Neural cell (in vitro differentiated cells): ENCODE data around the gene GPR3. TPM values are rescaled to one million over a fixed set of nuclear protein-coding genes. Genes with fewer than 3 reads are reported as not detected.

ENCODE experiments used
- H2AFZ ChIP-seq: fragments of 200-600, 300-800 bp; sonication (generic), shearing (Covaris generic); 2 replicates; pipeline ENCODE4 v1.6.0; 2014; ENCODE audit warnings: low read depth, mild to moderate bottlenecking, antibody characterized with exemption, low read length, moderate library complexity
- H3F3A ChIP-seq: fragments of 200-600 bp; shearing (Covaris generic); 2 replicates; pipeline ENCODE4 v1.6.1; 2016; ENCODE audit warnings: mild to moderate bottlenecking, moderate library complexity, mixed read lengths, antibody characterized with exemption, low read length; ENCODE audit not compliant: insufficient read depth, poor library complexity, severe bottlenecking
- H3K27ac ChIP-seq: fragments of 200-600, 300-800 bp; sonication (generic), shearing (Covaris generic); 2 replicates; pipeline ENCODE4 v1.5.1; 2014; ENCODE audit warnings: mild to moderate bottlenecking, low read length, moderate library complexity
- H3K27me3 ChIP-seq: fragments of 300-800, 200-600 bp; sonication (generic), shearing (Covaris generic); 2 replicates; pipeline ENCODE4 v1.6.0; 2014; ENCODE audit warnings: mild to moderate bottlenecking, low read depth, low read length, moderate library complexity; ENCODE audit not compliant: insufficient read depth
- H3K36me3 ChIP-seq: fragments of 300-800, 200-600 bp; sonication (generic), shearing (Covaris generic); 2 replicates; pipeline ENCODE4 v1.5.1; 2014; ENCODE audit warnings: mild to moderate bottlenecking, antibody characterized with exemption, low read length, moderate library complexity; ENCODE audit not compliant: insufficient read depth
- H3K4me2 ChIP-seq: fragments of 300-800, 200-600 bp; sonication (generic), shearing (Covaris generic); 2 replicates; pipeline ENCODE4 v1.6.0; 2014; ENCODE audit warnings: mild to moderate bottlenecking, low read length
- H3K4me3 ChIP-seq: fragments of 300-800, 200-600 bp; sonication (generic), shearing (Covaris generic); 2 replicates; pipeline ENCODE4 v1.5.1; 2014; ENCODE audit warnings: mild to moderate bottlenecking, low read length, moderate library complexity
- H3K79me2 ChIP-seq: fragments of 200-600 bp; shearing (Covaris generic); replicated peaks from 2 replicates; pipeline ENCODE4 v1.6.0; 2014; ENCODE audit warnings: mild to moderate bottlenecking, low read length, moderate library complexity; ENCODE audit not compliant: insufficient read depth
- H3K9ac ChIP-seq: fragments of 300-800, 200-600 bp; sonication (generic), shearing (Covaris generic); 2 replicates; pipeline ENCODE4 v1.6.1; 2016; ENCODE audit warnings: mild to moderate bottlenecking, low read length, mixed read lengths
- H3K9me2 ChIP-seq: fragments of 200-600 bp; shearing (Covaris generic); 2 replicates; pipeline ENCODE4 v1.6.1; 2016; ENCODE audit warnings: mild to moderate bottlenecking, low read length, mixed read lengths; ENCODE audit not compliant: insufficient read depth
- H3K9me3 ChIP-seq: fragments of 200-600, 300-800 bp; sonication (generic), shearing (Covaris generic); 2 replicates; pipeline ENCODE4 v1.6.1; 2016; ENCODE audit warnings: mild to moderate bottlenecking, mixed run types, low read length, moderate library complexity, mixed read lengths
- H4K20me1 ChIP-seq: fragments of 200-600 bp; shearing (Covaris generic); 2 replicates; pipeline ENCODE4 v1.6.1; 2016; ENCODE audit warnings: mild to moderate bottlenecking, mixed run types; ENCODE audit not compliant: insufficient read depth
- CTCF ChIP-seq: fragments of 450-650 bp; IDR thresholded peaks from 2 replicates; pipeline ENCODE4 v1.5.1; 2014; ENCODE audit warnings: antibody characterized with exemption, mild to moderate bottlenecking, moderate library complexity; ENCODE audit not compliant: poor library complexity, severe bottlenecking
- EP300 ChIP-seq: fragments of 450-650 bp; conservative IDR thresholded peaks from 2 replicates; pipeline ENCODE4 v1.6.1; 2014; ENCODE audit warnings: antibody characterized with exemption, mild to moderate bottlenecking, moderate library complexity; ENCODE audit not compliant: poor library complexity, severe bottlenecking
- EZH2 ChIP-seq: fragments of 200-600, 300-800 bp; shearing (Covaris generic), sonication (generic); IDR thresholded peaks from 2 replicates; pipeline ENCODE4 v1.6.1; 2014; ENCODE audit warnings: antibody characterized with exemption, low read length, borderline replicate concordance, mild to moderate bottlenecking; ENCODE audit not compliant: insufficient read depth, poor library complexity, severe bottlenecking
- MXI1 ChIP-seq: fragments of 450-650 bp; conservative IDR thresholded peaks from 2 replicates; pipeline ENCODE4 v1.6.1; 2014; ENCODE audit warnings: antibody characterized with exemption, mild to moderate bottlenecking; ENCODE audit not compliant: poor library complexity, severe bottlenecking
- POLR2AphosphoS5 ChIP-seq: IDR thresholded peaks from 2 replicates; pipeline ENCODE4 v1.6.1; 2012
- RAD21 ChIP-seq: fragments of 450-650 bp; conservative IDR thresholded peaks from 2 replicates; pipeline ENCODE4 v1.6.1; 2014; ENCODE audit warnings: antibody characterized with exemption, mild to moderate bottlenecking, moderate library complexity
- REST ChIP-seq: IDR thresholded peaks from 2 replicates; pipeline ENCODE4 v1.6.1; 2012; ENCODE audit warnings: borderline replicate concordance
- SMC3 ChIP-seq: fragments of 450-650 bp; conservative IDR thresholded peaks from 2 replicates; pipeline ENCODE4 v1.6.1; 2014; ENCODE audit warnings: antibody characterized with exemption, mild to moderate bottlenecking, moderate library complexity; ENCODE audit not compliant: poor library complexity
- TAF1 ChIP-seq: IDR thresholded peaks from 2 replicates; pipeline ENCODE4 v1.6.1; 2012; ENCODE audit warnings: low read depth
- polyA plus RNA-seq: library from polyadenylated mRNA; depleted of rRNA; stranded (reverse); fragments of >200 nt; gene quantifications from 2 replicates; pipeline ENCODE4 v1.2.3, GENCODE V29; 2014

The GPR3 gene
- polyA plus RNA-seq, 1 donor from 2014 or later: 0.54 TPM

- no peaks in the 10 kb centered on the region for H3F3A ChIP-seq
- H2AFZ ChIP-seq: no peak overlapping the region
- no peaks in the 10 kb centered on the region for H3K36me3 ChIP-seq
- H3K79me2 ChIP-seq: no peaks in the 10 kb centered on the region
- H3K9ac ChIP-seq: no peak overlapping the region
- H3K27me3 ChIP-seq: no peaks in the 10 kb centered on the region
- no peak overlapping the region for H3K27ac ChIP-seq
- TF ChIP-seq POLR2AphosphoS5 (no peak), REST (no peak)
- no peaks in the 10 kb centered on the region for H4K20me1 ChIP-seq
- no peak overlapping the region for H3K4me3 ChIP-seq
- no peaks in the 10 kb centered on the region for H3K9me3 ChIP-seq
- no peak overlapping the region for H3K4me2 ChIP-seq
- H3K9me2 ChIP-seq: no peaks in the 10 kb centered on the region
These were observed 11.5 kb downstream of the GPR3 start for GRCh38 chr1:27403931-27404330.

GRCh38 chr1:27405074-27405473 lies 12.7 kb downstream of the GPR3 start:
- no peak for TF ChIP-seq SMC3
- TF ChIP-seq EZH2: no peak
- no peak for TF ChIP-seq TAF1
- TF ChIP-seq RAD21: no peak
- TF ChIP-seq POLR2AphosphoS5: no peak
- no peak for TF ChIP-seq MXI1
- no peak for TF ChIP-seq EP300
- TF ChIP-seq CTCF: no peak

More at GRCh38 chr1:27405074-27405473, 12.7 kb downstream of the GPR3 start:
- no peaks in the 10 kb centered on the region for H3K9me3 ChIP-seq
- no peak overlapping the region for H3K4me2 ChIP-seq
- no peaks in the 10 kb centered on the region for H3K79me2 ChIP-seq
- H3K36me3 ChIP-seq: no peaks in the 10 kb centered on the region
- H3K9me2 ChIP-seq: no peaks in the 10 kb centered on the region
- H3K4me3 ChIP-seq: no peak overlapping the region
- no peaks in the 10 kb centered on the region for H4K20me1 ChIP-seq
- H3K27me3 ChIP-seq: no peaks in the 10 kb centered on the region
- no peaks in the 10 kb centered on the region for H3F3A ChIP-seq
- peak overlapping the region; percentile 45 for H3K27ac ChIP-seq
- peak overlapping the region; percentile 38 for H3K9ac ChIP-seq
- H2AFZ ChIP-seq: no peak overlapping the region
